Small intestine (tissue), 7 donors: ENCODE data around the gene ATE1. TPM values are rescaled to one million over a fixed set of nuclear protein-coding genes. Genes with fewer than 3 reads are reported as not detected.

Experiments
- DNase-seq, 2 donors: peaks; one replicate each; pipeline versions ENCODE4 v3.0.0 to v3.0.0-alpha.2; 2013
- FAIRE-seq: peaks from 2 replicates; lab custom pipeline; 2012; peaks lifted over from hg19 to GRCh38; lab: Jason Lieb, UNC
- H3K27ac ChIP-seq, 3 donors: one replicate each; pipeline ENCODE4 v1.5.1; 2013; ENCODE audit warnings: low read length in 2 of 3, mild to moderate bottlenecking in 2 of 3, control low read depth in 1 of 3, inconsistent platforms in 1 of 3, low read depth in 1 of 3, moderate library complexity in 1 of 3
- H3K27me3 ChIP-seq, 3 donors: one replicate each; pipeline ENCODE4 v1.6.1; 2013; ENCODE audit warnings: low read length in 3 of 3, inconsistent platforms in 1 of 3; ENCODE audit not compliant: control insufficient read depth in 3 of 3, insufficient read depth in 3 of 3
- H3K36me3 ChIP-seq, 3 donors: one replicate each; pipeline ENCODE4 v1.6.1; 2013; ENCODE audit warnings: low read length in 3 of 3, inconsistent platforms in 1 of 3, low read depth in 1 of 3, mild to moderate bottlenecking in 1 of 3, moderate library complexity in 1 of 3; ENCODE audit not compliant: control insufficient read depth in 3 of 3, insufficient read depth in 2 of 3
- H3K4me1 ChIP-seq, 3 donors: one replicate each; pipeline ENCODE4 v1.6.1; 2013; ENCODE audit warnings: low read length in 2 of 3, inconsistent platforms in 1 of 3, low read depth in 1 of 3, mild to moderate bottlenecking in 1 of 3, moderate library complexity in 1 of 3; ENCODE audit not compliant: control insufficient read depth in 3 of 3, insufficient read depth in 2 of 3
- H3K4me3 ChIP-seq, 3 donors: one replicate each; pipeline ENCODE4 v1.5.1; 2013; ENCODE audit warnings: low read length in 3 of 3, control low read depth in 1 of 3, inconsistent platforms in 1 of 3, low read depth in 1 of 3, mild to moderate bottlenecking in 1 of 3, moderate library complexity in 1 of 3
- H3K9me3 ChIP-seq, 2 donors: one replicate each; pipeline ENCODE4 v1.6.1; 2013; ENCODE audit warnings: low read depth in 1 of 2, low read length in 1 of 2; ENCODE audit not compliant: control insufficient read depth in 2 of 2, insufficient read depth in 1 of 2
- WGBS, 3 donors: extraction: QIAGEN DNeasy Blood & Tissue Kit; methylation state at CpG; one replicate each; pipeline ENCODE4 v1.1.7; 2013; 5-methylcytosine and 5-hydroxymethylcytosine counted together
- polyA plus RNA-seq, 4 donors: library from polyadenylated mRNA; stranded (reverse) in 3 of 4; unstranded in 1 of 4; fragments of 200-250 nt in 3 of 4; fragments of 120-200 nt in 1 of 4; gene quantifications; one replicate each; pipeline versions ENCODE4 v1.2.1 to v1.2.3, GENCODE V29; 2013
- donor health status: healthy with polysubstance abuse.
- donor health status: control.
- donor health status: control.
- donor health status: Bipolar disorder and iron deficiency.
- donor health status: healthy.

Gene ATE1
- polyA plus RNA-seq, 4 donors = 11.6 to 22.8 (median 11.9) TPM

GRCh38 chr10:121800146-121800545, 127.7 kb downstream of the ATE1 start:
- Histone ChIP-seq H3K9me3 (no peaks in the 10 kb centered on the region), H3K27ac (no peak overlapping the region), H3K4me1 (no peaks in the 10 kb centered on the region), H3K27me3 (no peaks in the 10 kb centered on the region), H3K36me3 (peaks cover 0 to 5% (median 1%) of the 10 kb centered on the region in 3 donors), H3K4me3 (no peak overlapping the region)
- whole genome bisulfite sequencing, 3 donors = 64 to 76% (median 74%) methylated on average over 3 of the region's 3 CpGs
- DNase-seq (no peak), FAIRE-seq (no peak)

DNA sequence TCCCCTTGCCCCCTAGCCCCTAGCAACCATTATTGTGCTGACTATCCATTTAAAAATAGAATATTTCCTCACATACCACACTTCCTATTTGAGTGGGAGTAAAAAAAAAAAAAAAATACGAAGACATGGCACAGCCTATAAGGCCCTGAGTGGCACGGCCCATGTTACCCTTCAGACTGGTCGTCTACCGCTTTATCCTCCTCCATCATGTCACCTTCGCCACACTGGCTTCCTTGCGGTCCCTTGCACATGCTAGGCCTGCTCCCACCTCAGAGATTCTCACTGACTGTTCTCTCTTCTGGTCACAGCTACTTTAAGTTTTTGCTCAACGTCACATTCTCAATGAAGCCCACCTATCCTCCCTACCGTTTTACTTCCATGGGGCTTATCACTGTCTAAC, 130.3 kb downstream of the ATE1 start:
- Histone ChIP-seq H3K27ac (no peak overlapping the region), H3K9me3 (no peaks in the 10 kb centered on the region), H3K4me3 (no peak overlapping the region), H3K36me3 (peaks cover 0 to 6% (median 1%) of the 10 kb centered on the region in 3 donors), H3K27me3 (no peaks in the 10 kb centered on the region), H3K4me1 (no peaks in the 10 kb centered on the region)
- DNase-seq (no peak), FAIRE-seq (no peak)
- 83 to 88% (median 84%) methylated on average over 8 of the region's 8 CpGs for WGBS, 3 donors

- 87 to 90% (median 88%) methylated on average over 3 of the region's 3 CpGs for WGBS, 3 donors
- H3K36me3 ChIP-seq = peaks cover 0 to 9% (median 1%) of the 10 kb centered on the region in 3 donors
- no peak overlapping the region for H3K27ac ChIP-seq
- no peaks in the 10 kb centered on the region for H3K4me1 ChIP-seq
- no peaks in the 10 kb centered on the region for H3K9me3 ChIP-seq
- H3K27me3 ChIP-seq = no peaks in the 10 kb centered on the region
- DNase-seq (no peak), FAIRE-seq (no peak)
- no peak overlapping the region for H3K4me3 ChIP-seq
These were observed 131.5 kb downstream of the ATE1 start for GRCh38 chr10:121796342-121796741.

DNA sequence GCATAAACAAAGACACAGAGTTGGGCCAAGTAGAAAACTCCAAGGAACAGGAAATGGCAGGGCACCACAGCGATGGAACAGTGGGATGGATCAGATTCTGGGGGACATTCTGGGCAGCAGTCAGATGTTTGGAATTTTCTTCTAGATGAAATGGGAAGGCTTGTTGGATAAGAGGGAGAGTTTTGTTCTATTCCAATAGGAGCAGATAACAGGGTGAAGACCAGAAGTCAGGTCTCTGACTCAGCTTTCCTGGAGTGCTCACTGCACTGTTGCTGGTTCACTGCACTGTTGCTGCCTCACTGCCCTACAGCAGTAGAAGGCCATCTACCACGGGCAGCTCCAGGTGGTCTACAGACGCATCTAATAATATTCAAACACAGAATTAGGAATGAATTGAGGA, 135.6 kb downstream of the ATE1 start:
- H3K27me3 ChIP-seq = no peaks in the 10 kb centered on the region
- H3K36me3 ChIP-seq = peaks cover 2 to 9% (median 9%) of the 10 kb centered on the region in 3 donors
- no peak overlapping the region for H3K27ac ChIP-seq
- no peak overlapping the region for H3K4me3 ChIP-seq
- no peaks in the 10 kb centered on the region for H3K9me3 ChIP-seq
- DNase-seq (no peak), FAIRE-seq (no peak)
- H3K4me1 ChIP-seq = no peaks in the 10 kb centered on the region
- 94 to 98% (median 97%) methylated on average over 3 of the region's 3 CpGs for WGBS, 3 donors

- no peak for FAIRE-seq
- WGBS, 3 donors = 97 to 99% (median 98%) methylated on average over 5 of the region's 5 CpGs
These were observed 136.1 kb downstream of the ATE1 start for GRCh38 chr10:121791761-121792160.

GRCh38 chr10:121788717-121789116, 139.1 kb downstream of the ATE1 start:
- no peak overlapping the region for H3K4me3 ChIP-seq
- no peaks in the 10 kb centered on the region for H3K9me3 ChIP-seq
- DNase-seq (no peak), FAIRE-seq (no peak)
- peaks cover 2 to 9% (median 6%) of the 10 kb centered on the region in 3 donors for H3K36me3 ChIP-seq
- no peak overlapping the region for H3K27ac ChIP-seq
- 78 to 86% (median 79%) methylated on average over 3 of the region's 3 CpGs for WGBS, 3 donors
- H3K4me1 ChIP-seq = no peaks in the 10 kb centered on the region
- no peaks in the 10 kb centered on the region for H3K27me3 ChIP-seq

More at GRCh38 chr10:121791761-121792160, 136.1 kb downstream of the ATE1 start:
- Histone ChIP-seq H3K9me3 (no peaks in the 10 kb centered on the region), H3K27ac (no peak overlapping the region), H3K36me3 (peaks cover 2 to 9% (median 9%) of the 10 kb centered on the region in 3 donors), H3K4me3 (no peak overlapping the region), H3K4me1 (no peaks in the 10 kb centered on the region), H3K27me3 (no peaks in the 10 kb centered on the region)
- DNase-seq = no peak

GRCh38 chr10:121788115-121788514, 139.7 kb downstream of the ATE1 start:
- 64 to 76% (median 67%) methylated on average over 3 of the region's 3 CpGs for WGBS, 3 donors
- Histone ChIP-seq H3K4me3 (no peak overlapping the region), H3K27ac (no peak overlapping the region), H3K9me3 (no peaks in the 10 kb centered on the region), H3K4me1 (no peaks in the 10 kb centered on the region), H3K36me3 (peaks cover 2 to 9% (median 6%) of the 10 kb centered on the region in 3 donors), H3K27me3 (no peaks in the 10 kb centered on the region)
- DNase-seq (no peak), FAIRE-seq (no peak)

DNA sequence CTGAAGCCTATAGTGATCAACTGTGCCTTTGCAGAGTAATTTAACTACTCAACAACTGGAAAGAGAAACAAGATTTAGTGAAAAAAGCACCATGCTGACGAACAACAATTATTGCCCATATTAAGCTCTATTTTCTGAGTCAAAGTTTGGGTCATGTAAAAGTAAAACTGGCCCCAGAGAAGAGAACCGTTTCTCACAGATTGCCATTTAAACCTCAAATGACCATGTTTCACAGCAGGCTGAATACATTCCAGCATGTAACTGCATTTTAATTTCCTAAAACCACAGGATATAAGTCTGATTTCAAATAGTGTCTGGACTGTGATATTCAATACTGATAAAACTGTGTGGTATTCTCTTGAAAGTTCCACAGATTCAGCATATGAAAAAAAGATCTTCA, 140.7 kb downstream of the ATE1 start:
- no peak for FAIRE-seq

DNA sequence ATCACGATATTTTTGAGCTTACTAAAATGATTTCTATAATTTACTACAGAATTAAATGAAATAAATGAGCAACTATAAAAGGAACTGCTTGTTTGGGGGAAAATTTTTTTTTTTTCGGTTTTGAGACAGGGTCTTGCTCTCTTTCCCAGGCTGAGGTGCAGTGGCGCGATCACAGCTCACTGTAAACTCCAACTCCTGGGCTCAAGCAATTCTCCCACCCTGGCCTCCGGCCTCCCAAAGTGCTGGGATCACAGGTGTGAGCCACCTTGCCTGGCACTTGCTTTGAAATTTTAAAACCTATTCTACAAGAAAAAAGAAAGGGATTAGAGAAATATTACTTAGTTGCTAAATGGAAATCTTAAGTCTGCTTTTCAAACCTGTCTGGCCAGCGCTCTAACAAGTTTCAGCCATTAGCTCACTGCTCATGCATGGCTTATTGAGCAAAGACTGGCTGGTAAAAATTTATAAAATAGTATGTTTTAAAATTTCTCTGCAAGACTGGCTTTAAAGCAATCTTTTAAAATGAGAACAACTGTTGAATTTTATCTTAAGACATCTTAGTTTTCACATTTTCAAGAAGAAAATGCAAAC, 144.0 kb downstream of the ATE1 start:
- FAIRE-seq = no peak
- peaks cover 0 to 9% (median 5%) of the 10 kb centered on the region in 3 donors for H3K36me3 ChIP-seq
- no peaks in the 10 kb centered on the region for H3K4me1 ChIP-seq
- H3K9me3 ChIP-seq = peaks cover 0 to 3% of the 10 kb centered on the region in 2 donors
- WGBS, 3 donors = 80 to 82% (median 81%) methylated on average over 6 of the region's 6 CpGs
- H3K27ac ChIP-seq = no peak overlapping the region
- DNase-seq = no peak
- H3K27me3 ChIP-seq = no peaks in the 10 kb centered on the region
- H3K4me3 ChIP-seq = no peak overlapping the region

More for the DNA sequence above, 140.7 kb downstream of the ATE1 start:
- no peaks in the 10 kb centered on the region for H3K4me1 ChIP-seq
- no peak overlapping the region for H3K4me3 ChIP-seq
- WGBS, 3 donors = 81 to 89% (median 85%) methylated on average over 2 of the region's 2 CpGs
- H3K27ac ChIP-seq = no peak overlapping the region
- H3K9me3 ChIP-seq = no peaks in the 10 kb centered on the region
- no peak for DNase-seq
- H3K36me3 ChIP-seq = peaks cover 2 to 9% (median 8%) of the 10 kb centered on the region in 3 donors
- H3K27me3 ChIP-seq = no peaks in the 10 kb centered on the region
